Measurements from ENCODE around the gene STX19. TPM values are rescaled to one million over a fixed set of nuclear protein-coding genes. Genes with fewer than 3 reads are reported as not detected.
"Not testable (repeated sequence)": the region's sequence is repeated elsewhere in the genome, so short reads cannot be mapped to it uniquely, and the experiment has no call there.

The STX19 gene
- total RNA-seq, 2 experiments from 2014 or later, result not detected

DNA sequence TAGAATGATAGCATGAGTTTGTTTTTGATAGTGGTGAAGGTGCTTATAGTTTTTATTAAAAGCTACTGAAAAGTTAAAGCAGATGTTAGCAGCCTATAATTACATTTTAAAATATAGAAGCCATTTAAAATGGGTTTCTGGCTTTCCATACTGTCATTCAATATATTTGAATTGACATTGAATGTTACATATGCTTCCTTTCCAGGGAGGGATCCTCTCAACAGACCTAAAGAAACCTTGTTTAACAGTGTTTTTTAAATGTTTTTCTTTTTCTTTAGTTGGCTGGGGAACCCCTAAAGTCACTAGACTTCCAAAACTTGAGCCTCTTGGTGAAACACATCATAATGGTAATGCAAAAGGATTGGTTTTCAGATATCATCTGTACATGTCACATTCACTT lies 22.1 kb upstream of the STX19 start:
- peaks cover 4% of the 10 kb centered on the region for H3K36me3 Mint-ChIP-seq (ENCODE audit: low read depth)
- TF ChIP-seq, protein P1, sequence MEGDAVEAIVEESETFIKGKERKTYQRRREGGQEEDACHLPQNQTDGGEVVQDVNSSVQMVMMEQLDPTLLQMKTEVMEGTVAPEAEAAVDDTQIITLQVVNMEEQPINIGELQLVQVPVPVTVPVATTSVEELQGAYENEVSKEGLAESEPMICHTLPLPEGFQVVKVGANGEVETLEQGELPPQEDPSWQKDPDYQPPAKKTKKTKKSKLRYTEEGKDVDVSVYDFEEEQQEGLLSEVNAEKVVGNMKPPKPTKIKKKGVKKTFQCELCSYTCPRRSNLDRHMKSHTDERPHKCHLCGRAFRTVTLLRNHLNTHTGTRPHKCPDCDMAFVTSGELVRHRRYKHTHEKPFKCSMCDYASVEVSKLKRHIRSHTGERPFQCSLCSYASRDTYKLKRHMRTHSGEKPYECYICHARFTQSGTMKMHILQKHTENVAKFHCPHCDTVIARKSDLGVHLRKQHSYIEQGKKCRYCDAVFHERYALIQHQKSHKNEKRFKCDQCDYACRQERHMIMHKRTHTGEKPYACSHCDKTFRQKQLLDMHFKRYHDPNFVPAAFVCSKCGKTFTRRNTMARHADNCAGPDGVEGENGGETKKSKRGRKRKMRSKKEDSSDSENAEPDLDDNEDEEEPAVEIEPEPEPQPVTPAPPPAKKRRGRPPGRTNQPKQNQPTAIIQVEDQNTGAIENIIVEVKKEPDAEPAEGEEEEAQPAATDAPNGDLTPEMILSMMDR (IDR thresholded peaks at IDR 0.05), result no peak
- H3K27ac Mint-ChIP-seq, result no peak overlapping the region
- no peaks in the 10 kb centered on the region for H3K27me3 Mint-ChIP-seq
- no peaks in the 10 kb centered on the region for H3K27me3 ChIP-seq (ENCODE audit: control insufficient read depth in 1 of 2, insufficient read depth in 2 of 2, low read length in 2 of 2)
- no peaks in the 10 kb centered on the region for H3K36me3 ChIP-seq (ENCODE audit: insufficient read depth, low read length)
- no peaks in the 10 kb centered on the region for H3K9me3 ChIP-seq (ENCODE audit: control insufficient read depth in 1 of 2, insufficient read depth in 1 of 2, low read length in 2 of 2)
- no peaks in the 10 kb centered on the region for H3K4me1 ChIP-seq (ENCODE audit: insufficient read depth, low read length)
- no peak overlapping the region for H3K4me3 Mint-ChIP-seq
- H3K4me1 Mint-ChIP-seq (ENCODE audit: low read depth), result no peaks in the 10 kb centered on the region
- POLR2A ChIA-PET, result interaction anchor here (0.8 to 1.5 kb wide), 2 partner anchors 8 to 12 kb away, joined by 3 to 9 read pairs; partner anchors contain the start of genes DHFR2 and NSUN3
- intact Hi-C loops (cut with DNase I, micrococcal nuclease), result no loop called here
- DNase-seq, result no peak
- ATAC-seq (ENCODE audit: poor library complexity), result no peak
- CTCF ChIA-PET, result interaction anchor here (1.0 kb wide), 1 partner anchor 37 kb away, joined by 3 read pairs; no protein-coding TSS in a partner anchor
- H3K4me3 ChIP-seq (ENCODE audit: low read length), result no peak overlapping the region
- H3K27ac ChIP-seq (ENCODE audit: low read depth in 1 of 2, low read length in 2 of 2), result no peak overlapping the region
- H3K9me3 Mint-ChIP-seq, result no peaks in the 10 kb centered on the region

- Histone ChIP-seq H3K9me3 (ENCODE audit: control insufficient read depth in 1 of 2, insufficient read depth in 1 of 2, low read length in 2 of 2) (peaks cover 0 to 5% of the 10 kb centered on the region in 2 experiments), H3K27me3 (ENCODE audit: control insufficient read depth in 1 of 2, insufficient read depth in 2 of 2, low read length in 2 of 2) (no peaks in the 10 kb centered on the region), H3K36me3 (ENCODE audit: insufficient read depth, low read length) (no peaks in the 10 kb centered on the region), H3K27ac (ENCODE audit: low read depth in 1 of 2, low read length in 2 of 2) (no peak overlapping the region), H3K4me1 (ENCODE audit: insufficient read depth, low read length) (no peaks in the 10 kb centered on the region), H3K4me3 (ENCODE audit: low read length) (no peak overlapping the region)
- DNase-seq (no peak), ATAC-seq (ENCODE audit: poor library complexity) (no peak)
- H3K9me3 Mint-ChIP-seq, result no peaks in the 10 kb centered on the region
- H3K4me3 Mint-ChIP-seq, result no peak overlapping the region
- no peaks in the 10 kb centered on the region for H3K27me3 Mint-ChIP-seq
- H3K36me3 Mint-ChIP-seq (ENCODE audit: low read depth), result peaks cover 12% of the 10 kb centered on the region
- CTCF ChIA-PET, result no interaction called here
- TF ChIP-seq, protein P1 (IDR thresholded peaks at IDR 0.05), result no peak
- H3K4me1 Mint-ChIP-seq (ENCODE audit: low read depth), result no peaks in the 10 kb centered on the region
- POLR2A ChIA-PET, result no interaction called here
- H3K27ac Mint-ChIP-seq, result no peak overlapping the region
- intact Hi-C loops (cut with DNase I, micrococcal nuclease), result no loop called here
Measured at GRCh38 chr3:94049267-94049666, 20.9 kb upstream of the STX19 start.

- intact Hi-C loops (cut with DNase I, micrococcal nuclease), result no loop called here
- H3K4me3 ChIP-seq (ENCODE audit: low read length), result no peak overlapping the region
- no peak overlapping the region for H3K27ac ChIP-seq (ENCODE audit: low read depth in 1 of 2, low read length in 2 of 2)
- Mint-ChIP-seq H3K9me3 (no peaks in the 10 kb centered on the region), H3K27me3 (no peaks in the 10 kb centered on the region), H3K27ac (no peak overlapping the region), H3K4me3 (no peak overlapping the region), H3K4me1 (ENCODE audit: low read depth) (no peaks in the 10 kb centered on the region), H3K36me3 (ENCODE audit: low read depth) (peaks cover 21% of the 10 kb centered on the region)
- H3K27me3 ChIP-seq (ENCODE audit: control insufficient read depth in 1 of 2, insufficient read depth in 2 of 2, low read length in 2 of 2), result no peaks in the 10 kb centered on the region
- H3K4me1 ChIP-seq (ENCODE audit: insufficient read depth, low read length), result no peaks in the 10 kb centered on the region
- DNase-seq (no peak), ATAC-seq (ENCODE audit: poor library complexity) (no peak)
- H3K36me3 ChIP-seq (ENCODE audit: insufficient read depth, low read length), result no peaks in the 10 kb centered on the region
- H3K9me3 ChIP-seq (ENCODE audit: control insufficient read depth in 1 of 2, insufficient read depth in 1 of 2, low read length in 2 of 2), result peaks cover 0 to 10% of the 10 kb centered on the region in 2 experiments
- TF ChIP-seq, protein P1 (IDR thresholded peaks at IDR 0.05), result no peak
- ChIA-PET CTCF (no interaction called here), POLR2A (no interaction called here)
Measured at GRCh38 chr3:94046533-94046932, 18.1 kb upstream of the STX19 start.

DNA sequence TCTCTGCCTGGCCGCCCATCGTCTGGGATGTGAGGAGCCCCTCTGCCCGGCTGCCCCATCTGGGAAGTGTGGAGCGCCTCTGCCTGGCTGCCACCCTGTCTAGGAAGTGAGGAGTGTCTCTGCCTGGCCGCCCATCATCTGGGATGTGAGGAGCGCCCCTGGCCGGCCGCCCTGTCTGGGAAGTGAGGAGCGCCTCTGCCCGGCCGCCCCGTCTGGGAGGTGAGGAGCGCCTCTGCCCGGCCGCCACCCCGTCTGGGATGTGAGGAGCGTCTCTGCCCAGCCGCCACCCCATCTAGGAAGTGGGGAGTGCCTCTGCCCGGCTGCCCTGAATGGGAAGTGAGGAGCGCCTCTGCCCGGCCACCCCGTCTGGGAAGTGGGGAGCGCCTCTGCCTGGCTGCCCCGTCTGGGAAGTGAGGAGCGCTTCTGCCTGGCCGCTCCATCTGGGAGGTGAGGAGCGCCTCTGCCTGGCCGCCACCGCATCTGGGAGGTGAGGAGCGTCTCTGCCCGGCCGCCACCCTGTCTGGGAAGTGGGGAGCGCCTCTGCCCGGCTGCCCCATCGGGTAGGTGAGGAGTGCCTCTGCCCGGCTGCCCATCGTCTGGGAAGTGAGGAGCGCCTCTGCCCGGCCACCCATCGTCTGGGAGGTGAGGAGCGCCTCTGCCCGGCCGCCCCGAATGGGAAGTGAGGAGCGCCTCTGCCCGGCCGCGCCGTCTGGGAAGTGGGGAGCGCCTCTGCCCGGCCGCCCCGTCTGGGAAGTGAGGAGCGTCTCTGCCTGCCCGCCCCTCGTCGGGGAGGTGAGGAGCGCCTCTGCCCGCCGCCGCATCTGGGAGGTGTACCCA lies 15.9 kb upstream of the STX19 start:
- H3K9me3 Mint-ChIP-seq; H3K9me3 ChIP-seq (ENCODE audit: control insufficient read depth in 1 of 2, insufficient read depth in 1 of 2, low read length in 2 of 2); H3K27me3 Mint-ChIP-seq; H3K36me3 ChIP-seq (ENCODE audit: insufficient read depth, low read length); H3K27ac Mint-ChIP-seq; H3K4me3 Mint-ChIP-seq; intact Hi-C loops (cut with DNase I, micrococcal nuclease); CTCF ChIA-PET; H3K4me3 ChIP-seq (ENCODE audit: low read length); H3K27me3 ChIP-seq (ENCODE audit: control insufficient read depth in 1 of 2, insufficient read depth in 2 of 2, low read length in 2 of 2); ATAC-seq (ENCODE audit: poor library complexity); H3K27ac ChIP-seq (ENCODE audit: low read depth in 1 of 2, low read length in 2 of 2); H3K4me1 Mint-ChIP-seq (ENCODE audit: low read depth); POLR2A ChIA-PET; H3K4me1 ChIP-seq (ENCODE audit: insufficient read depth, low read length); DNase-seq: not testable (repeated sequence)
- peaks cover 26% of the 10 kb centered on the region for H3K36me3 Mint-ChIP-seq (ENCODE audit: low read depth)

All from CD4-positive, alpha-beta T cell (primary cell).